ENCODE measurements around the gene RHEX.

- TF ChIP-seq POLR2A (IDR thresholded peaks at IDR 0.05) (no peak), CTCF (IDR thresholded peaks at IDR 0.05) (no peak)
Observed at GRCh38 chr1:206142011-206142410, 89.0 kb downstream of the RHEX start.

All from ovary (tissue), 3 donors.